Measurements from ENCODE around the gene ADAMTS18. TPM values are rescaled to one million over a fixed set of nuclear protein-coding genes. Genes with fewer than 3 reads are reported as not detected.

ADAMTS18 gene
- total RNA-seq, 1 experiment from 2014 or later, result not detected

DNA sequence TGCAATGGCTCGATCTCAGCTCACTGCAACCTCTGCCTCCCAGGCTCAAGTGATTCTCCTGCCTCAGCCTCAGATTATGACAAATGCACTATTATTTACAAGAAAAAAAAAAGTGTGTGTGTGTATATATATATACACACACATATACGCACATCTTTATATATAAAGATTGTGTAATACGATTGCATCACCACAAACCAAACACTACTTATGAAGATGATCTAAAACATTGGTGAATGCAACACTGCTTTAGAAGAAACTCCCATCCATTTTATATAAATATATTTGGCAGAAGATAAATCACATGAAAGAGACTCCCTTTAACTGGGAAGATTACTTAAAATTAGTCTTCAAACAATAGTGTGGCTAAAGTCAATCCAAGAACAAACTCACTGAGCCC, 138.9 kb downstream of the ADAMTS18 start:
- H3K9ac ChIP-seq (ENCODE audit: low read length), result no peak overlapping the region
- no peaks in the 10 kb centered on the region for H3K79me2 ChIP-seq (ENCODE audit: insufficient read depth, low read length)
- H3K4me2 ChIP-seq (ENCODE audit: low read length), result no peak overlapping the region
- intact Hi-C loops (cut with micrococcal nuclease), result no loop called here
- ChIA-PET RAD21 (ENCODE audit: low non-redundant PET in 1 of 2, low total read pairs in 2 of 2, uncharacterized antibody in 2 of 2, unreplicated experiment in 2 of 2) (no interaction called here), POLR2A (no interaction called here), CTCF (no interaction called here)
- H3K36me3 ChIP-seq (ENCODE audit: control insufficient read depth in 1 of 2, insufficient read depth in 2 of 2, low read length in 2 of 2), result no peaks in the 10 kb centered on the region
- peaks cover 46% of the 10 kb centered on the region for H3K27me3 ChIP-seq (ENCODE audit: insufficient read depth, low read length)
- H3K9me3 ChIP-seq (ENCODE audit: control insufficient read depth in 1 of 2, insufficient read depth in 1 of 2, low read depth in 1 of 2, low read length in 2 of 2), result no peaks in the 10 kb centered on the region
- no peaks in the 10 kb centered on the region for H4K20me1 ChIP-seq (ENCODE audit: insufficient read depth)
- no peak overlapping the region for H3K27ac ChIP-seq (ENCODE audit: low read depth, low read length)
- ATAC-seq (no peak), DNase-seq (ENCODE audit: low read depth, low spot score) (no peak)
- no peak for TF ChIP-seq FOSL1 (IDR thresholded peaks at IDR 0.05; ENCODE audit: low read depth)
- no peak for TF ChIP-seq YY1 (IDR thresholded peaks at IDR 0.05; ENCODE audit: extremely low read depth, insufficient replicate concordance, low read depth, low read length)
- TF ChIP-seq, protein P1, sequence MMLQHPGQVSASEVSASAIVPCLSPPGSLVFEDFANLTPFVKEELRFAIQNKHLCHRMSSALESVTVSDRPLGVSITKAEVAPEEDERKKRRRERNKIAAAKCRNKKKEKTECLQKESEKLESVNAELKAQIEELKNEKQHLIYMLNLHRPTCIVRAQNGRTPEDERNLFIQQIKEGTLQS (IDR thresholded peaks at IDR 0.05), result no peak
- no peak for TF ChIP-seq EGR1 (IDR thresholded peaks at IDR 0.05; ENCODE audit: low read depth)
- TF ChIP-seq RAD21 (IDR thresholded peaks at IDR 0.05; ENCODE audit: low read depth), result no peak
- no peak for TF ChIP-seq EZH2phosphoT487 (IDR thresholded peaks at IDR 0.05; ENCODE audit: borderline replicate concordance)
- TF ChIP-seq, protein P2, sequence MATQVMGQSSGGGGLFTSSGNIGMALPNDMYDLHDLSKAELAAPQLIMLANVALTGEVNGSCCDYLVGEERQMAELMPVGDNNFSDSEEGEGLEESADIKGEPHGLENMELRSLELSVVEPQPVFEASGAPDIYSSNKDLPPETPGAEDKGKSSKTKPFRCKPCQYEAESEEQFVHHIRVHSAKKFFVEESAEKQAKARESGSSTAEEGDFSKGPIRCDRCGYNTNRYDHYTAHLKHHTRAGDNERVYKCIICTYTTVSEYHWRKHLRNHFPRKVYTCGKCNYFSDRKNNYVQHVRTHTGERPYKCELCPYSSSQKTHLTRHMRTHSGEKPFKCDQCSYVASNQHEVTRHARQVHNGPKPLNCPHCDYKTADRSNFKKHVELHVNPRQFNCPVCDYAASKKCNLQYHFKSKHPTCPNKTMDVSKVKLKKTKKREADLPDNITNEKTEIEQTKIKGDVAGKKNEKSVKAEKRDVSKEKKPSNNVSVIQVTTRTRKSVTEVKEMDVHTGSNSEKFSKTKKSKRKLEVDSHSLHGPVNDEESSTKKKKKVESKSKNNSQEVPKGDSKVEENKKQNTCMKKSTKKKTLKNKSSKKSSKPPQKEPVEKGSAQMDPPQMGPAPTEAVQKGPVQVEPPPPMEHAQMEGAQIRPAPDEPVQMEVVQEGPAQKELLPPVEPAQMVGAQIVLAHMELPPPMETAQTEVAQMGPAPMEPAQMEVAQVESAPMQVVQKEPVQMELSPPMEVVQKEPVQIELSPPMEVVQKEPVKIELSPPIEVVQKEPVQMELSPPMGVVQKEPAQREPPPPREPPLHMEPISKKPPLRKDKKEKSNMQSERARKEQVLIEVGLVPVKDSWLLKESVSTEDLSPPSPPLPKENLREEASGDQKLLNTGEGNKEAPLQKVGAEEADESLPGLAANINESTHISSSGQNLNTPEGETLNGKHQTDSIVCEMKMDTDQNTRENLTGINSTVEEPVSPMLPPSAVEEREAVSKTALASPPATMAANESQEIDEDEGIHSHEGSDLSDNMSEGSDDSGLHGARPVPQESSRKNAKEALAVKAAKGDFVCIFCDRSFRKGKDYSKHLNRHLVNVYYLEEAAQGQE (IDR thresholded peaks at IDR 0.05; ENCODE audit: low read depth), result no peak
- no peak for TF ChIP-seq POLR2A (IDR thresholded peaks at IDR 0.05; ENCODE audit: borderline replicate concordance, extremely low read depth, insufficient read depth, insufficient read length)
- H2AFZ ChIP-seq (ENCODE audit: low read depth, low read length, poor library complexity, severe bottlenecking), result no peak overlapping the region
- no TSS peak for BruUV-seq (replicated peaks)
- no peak overlapping the region for H3K4me3 ChIP-seq (replicated peaks in 1 of 2; ENCODE audit: low read depth in 1 of 2, low read length in 2 of 2)
- H3K4me1 ChIP-seq (ENCODE audit: control insufficient read depth in 1 of 2, insufficient read depth in 2 of 2, low read length in 2 of 2), result no peaks in the 10 kb centered on the region
- H3K9me2 ChIP-seq (ENCODE audit: insufficient read depth), result no peaks in the 10 kb centered on the region
